ENCODE data around the gene PRPSAP2. TPM values are rescaled to one million over a fixed set of nuclear protein-coding genes. Genes with fewer than 3 reads are reported as not detected.
"Not testable (repeated sequence)": the region's sequence is repeated elsewhere in the genome, so short reads cannot be mapped to it uniquely, and the experiment has no call there.

PRPSAP2 gene
- total RNA-seq: 10 to 100 TPM; 34.8 to 35.9 TPM

GRCh38 chr17:18857864-18858566, at the start of gene PRPSAP2:
Gene PRPSAP2, plus strand, starts transcription at chr17:18858131. Its CDS starts 7,703 bp downstream, at chr17:18865834.
- peak within 1 kb of the TSS; percentile 95 for H3K4me3 ChIP-seq
- H3K36me3 ChIP-seq: no peaks in the 10 kb centered on the region
- H3K9me3 ChIP-seq: no peaks in the 10 kb centered on the region
- TF ChIP-seq CTCF (IDR thresholded peaks at IDR 0.05): no peak
- H3K27ac ChIP-seq: peak within 1 kb of the TSS; percentile 81
- H3K4me1 ChIP-seq: no peaks in the 10 kb centered on the region
- intact Hi-C loops (cut with DNase I): no loop called here
- peak within 1 kb of the TSS; percentile 65 to 85 for H3K9ac ChIP-seq (ENCODE audit: low read depth in 2 of 2, low read length in 2 of 2)
- peak; percentile 98 for DNase-seq
- no peaks in the 10 kb centered on the region for H3K27me3 ChIP-seq

- intact Hi-C loops (cut with DNase I): loop anchor here (10.0 kb wide), 1 partner anchor 139 kb away; the partner anchor contains the start of gene SLC5A10
- H3K27ac ChIP-seq; H3K4me3 ChIP-seq; DNase-seq; H3K36me3 ChIP-seq; H3K9me3 ChIP-seq; H3K4me1 ChIP-seq; H3K9ac ChIP-seq (ENCODE audit: low read depth in 2 of 2, low read length in 2 of 2); H3K27me3 ChIP-seq: not testable (repeated sequence)
Observed at GRCh38 chr17:18815924-18816323, 42.0 kb upstream of the PRPSAP2 start.

GRCh38 chr17:18816489-18817371, 41.2 kb upstream of the PRPSAP2 start:
- H3K4me1 ChIP-seq; H3K9me3 ChIP-seq; H3K27me3 ChIP-seq; H3K27ac ChIP-seq; H3K36me3 ChIP-seq; H3K9ac ChIP-seq (ENCODE audit: low read depth in 2 of 2, low read length in 2 of 2); H3K4me3 ChIP-seq: not testable (repeated sequence)
- peak; percentile 50 for TF ChIP-seq CTCF (IDR thresholded peaks at IDR 0.05)
- intact Hi-C loops (cut with DNase I): loop anchor here (10.0 kb wide), 1 partner anchor 138 kb away; the partner anchor contains the start of gene SLC5A10
- DNase-seq: peak; percentile 64

GRCh38 chr17:18821430-18821829, 36.5 kb upstream of the PRPSAP2 start:
- H3K9me3 ChIP-seq; H3K27me3 ChIP-seq; H3K4me1 ChIP-seq; H3K27ac ChIP-seq; H3K9ac ChIP-seq (ENCODE audit: low read depth in 2 of 2, low read length in 2 of 2); intact Hi-C loops (cut with DNase I); DNase-seq; H3K4me3 ChIP-seq; H3K36me3 ChIP-seq: not testable (repeated sequence)

GRCh38 chr17:18827613-18828012, 30.3 kb upstream of the PRPSAP2 start:
- H3K4me1 ChIP-seq; H3K27me3 ChIP-seq; H3K36me3 ChIP-seq; H3K9me3 ChIP-seq; H3K4me3 ChIP-seq; intact Hi-C loops (cut with DNase I); H3K27ac ChIP-seq; DNase-seq; H3K9ac ChIP-seq (ENCODE audit: low read depth in 2 of 2, low read length in 2 of 2): not testable (repeated sequence)

- H3K4me1 ChIP-seq: no peaks in the 10 kb centered on the region
- H3K9ac ChIP-seq (ENCODE audit: low read depth in 2 of 2, low read length in 2 of 2): no peak overlapping the region
- no peak for DNase-seq
- intact Hi-C loops (cut with DNase I): no loop called here
- H3K36me3 ChIP-seq: no peaks in the 10 kb centered on the region
- no peak for TF ChIP-seq CTCF (IDR thresholded peaks at IDR 0.05)
- no peaks in the 10 kb centered on the region for H3K9me3 ChIP-seq
- H3K27me3 ChIP-seq: no peaks in the 10 kb centered on the region
- H3K27ac ChIP-seq: no peak overlapping the region
- H3K4me3 ChIP-seq: no peak overlapping the region
Observed at GRCh38 chr17:18848501-18848900, 9.4 kb upstream of the PRPSAP2 start.

Data from colonic mucosa (tissue), 4 donors.